Endothelial cell of umbilical vein (primary cell): ENCODE results near the gene CTBP1.

Experiments
- EZH2 ChIP-seq: IDR thresholded peaks from 2 replicates; pipeline ENCODE4 v1.6.1; 2012; ENCODE audit warnings: borderline replicate concordance, low read depth, mild to moderate bottlenecking, moderate library complexity, low read length, inconsistent platforms; ENCODE audit not compliant: severe bottlenecking
- FOS ChIP-seq: IDR thresholded peaks from 2 replicates; pipeline ENCODE4 v1.6.1; 2011; ENCODE audit warnings: mild to moderate bottlenecking, low read length, moderate library complexity, borderline replicate concordance; ENCODE audit not compliant: insufficient read depth
- POLR2A ChIP-seq: IDR thresholded peaks from 2 replicates; pipeline ENCODE4 v1.6.1; 2012; ENCODE audit warnings: low read depth, mild to moderate bottlenecking, control low read depth, low read length
- POLR2AphosphoS5 ChIP-seq: IDR thresholded peaks from 2 replicates; pipeline ENCODE4 v1.6.1; 2012; ENCODE audit warnings: low read depth, mild to moderate bottlenecking, control low read depth, low read length, moderate library complexity; ENCODE audit not compliant: insufficient read depth
- TF ChIP-seq, protein P1 (sequence below), 2 donors: IDR thresholded peaks; 1 replicate in 1 of 2; 2 replicates in 1 of 2; pipeline ENCODE4 v1.5.1; 2011; ENCODE audit warnings: low read length in 2 of 2, mild to moderate bottlenecking in 2 of 2, moderate library complexity in 2 of 2, control low read depth in 1 of 2, inconsistent platforms in 1 of 2, low read depth in 1 of 2; ENCODE audit not compliant: insufficient read depth in 1 of 2; ENCODE audit errors: extremely low read depth in 1 of 2
- TF ChIP-seq, protein P2 (sequence below): IDR thresholded peaks from 2 replicates; pipeline ENCODE4 v1.6.1; 2011; ENCODE audit not compliant: insufficient read depth, insufficient read length

DNA sequence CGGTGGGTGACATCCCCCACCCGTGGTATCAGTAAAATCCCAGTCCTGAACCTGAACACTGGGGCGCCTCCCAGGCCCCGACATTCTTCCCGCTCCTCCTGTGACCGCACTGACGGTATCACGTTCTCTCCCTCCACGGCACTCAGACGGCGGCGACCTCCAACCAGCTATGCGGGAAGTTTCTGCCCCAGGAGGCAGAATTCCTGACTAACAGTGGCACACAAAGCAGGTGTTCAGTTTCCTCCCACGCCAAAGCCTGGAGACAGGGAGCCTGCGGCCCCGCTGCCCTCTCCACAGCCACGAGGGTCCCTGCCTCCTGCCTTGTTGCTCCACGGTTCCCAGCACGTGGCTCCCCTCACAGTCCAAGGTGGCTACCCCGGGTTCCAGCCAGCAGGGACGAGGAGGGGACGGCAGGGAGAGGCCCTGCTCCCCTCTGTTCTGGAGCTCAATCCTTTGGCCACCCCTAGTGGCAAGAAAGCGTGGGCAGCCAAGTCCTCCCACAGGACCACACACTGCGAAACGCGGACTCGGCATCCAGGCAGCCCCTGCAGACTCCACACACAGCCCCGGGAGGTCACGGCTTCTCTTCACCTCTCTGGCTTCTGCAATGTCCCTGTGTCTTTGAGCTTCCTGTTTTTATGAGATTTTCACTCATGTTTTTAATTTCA, 15.2 kb downstream of the CTBP1 start:
- TF ChIP-seq, protein P1, sequence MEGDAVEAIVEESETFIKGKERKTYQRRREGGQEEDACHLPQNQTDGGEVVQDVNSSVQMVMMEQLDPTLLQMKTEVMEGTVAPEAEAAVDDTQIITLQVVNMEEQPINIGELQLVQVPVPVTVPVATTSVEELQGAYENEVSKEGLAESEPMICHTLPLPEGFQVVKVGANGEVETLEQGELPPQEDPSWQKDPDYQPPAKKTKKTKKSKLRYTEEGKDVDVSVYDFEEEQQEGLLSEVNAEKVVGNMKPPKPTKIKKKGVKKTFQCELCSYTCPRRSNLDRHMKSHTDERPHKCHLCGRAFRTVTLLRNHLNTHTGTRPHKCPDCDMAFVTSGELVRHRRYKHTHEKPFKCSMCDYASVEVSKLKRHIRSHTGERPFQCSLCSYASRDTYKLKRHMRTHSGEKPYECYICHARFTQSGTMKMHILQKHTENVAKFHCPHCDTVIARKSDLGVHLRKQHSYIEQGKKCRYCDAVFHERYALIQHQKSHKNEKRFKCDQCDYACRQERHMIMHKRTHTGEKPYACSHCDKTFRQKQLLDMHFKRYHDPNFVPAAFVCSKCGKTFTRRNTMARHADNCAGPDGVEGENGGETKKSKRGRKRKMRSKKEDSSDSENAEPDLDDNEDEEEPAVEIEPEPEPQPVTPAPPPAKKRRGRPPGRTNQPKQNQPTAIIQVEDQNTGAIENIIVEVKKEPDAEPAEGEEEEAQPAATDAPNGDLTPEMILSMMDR (IDR thresholded peaks at IDR 0.05; ENCODE audit: extremely low read depth in 1 of 2, insufficient read depth in 1 of 2, low read depth in 1 of 2, low read length in 2 of 2), result peak; percentile 23 to 63
- TF ChIP-seq, protein P2, sequence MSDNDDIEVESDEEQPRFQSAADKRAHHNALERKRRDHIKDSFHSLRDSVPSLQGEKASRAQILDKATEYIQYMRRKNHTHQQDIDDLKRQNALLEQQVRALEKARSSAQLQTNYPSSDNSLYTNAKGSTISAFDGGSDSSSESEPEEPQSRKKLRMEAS, result no peak
- TF ChIP-seq EZH2, result no peak
- no peak for TF ChIP-seq POLR2A
- no peak for TF ChIP-seq POLR2AphosphoS5
- no peak for TF ChIP-seq FOS
